Mucosa of gallbladder (tissue), 1 donor: ENCODE data around the gene RNU2-63P. TPM values are rescaled to one million over a fixed set of nuclear protein-coding genes. Genes with fewer than 3 reads are reported as not detected.
"Not testable (repeated sequence)": the region's sequence is repeated elsewhere in the genome, so short reads cannot be mapped to it uniquely, and the experiment has no call there.

Source experiments
- DNase-seq: peaks from one replicate; pipeline ENCODE4 v3.0.0-alpha.2; 2020; ENCODE audit warnings: low spot score
- total RNA-seq: library from RNA; stranded (reverse); gene quantifications from one replicate; pipeline ENCODE4 v1.2.1, GENCODE V29; 2021
- donor health status: DM: no; HTN: no; CAD: no.

Gene RNU2-63P
- total RNA-seq, 1 donor from 2014 or later: not detected

- DNase-seq: no peak
Measured at GRCh38 chr2:88028931-88029330, 12.6 kb upstream of the RNU2-63P start.

DNA sequence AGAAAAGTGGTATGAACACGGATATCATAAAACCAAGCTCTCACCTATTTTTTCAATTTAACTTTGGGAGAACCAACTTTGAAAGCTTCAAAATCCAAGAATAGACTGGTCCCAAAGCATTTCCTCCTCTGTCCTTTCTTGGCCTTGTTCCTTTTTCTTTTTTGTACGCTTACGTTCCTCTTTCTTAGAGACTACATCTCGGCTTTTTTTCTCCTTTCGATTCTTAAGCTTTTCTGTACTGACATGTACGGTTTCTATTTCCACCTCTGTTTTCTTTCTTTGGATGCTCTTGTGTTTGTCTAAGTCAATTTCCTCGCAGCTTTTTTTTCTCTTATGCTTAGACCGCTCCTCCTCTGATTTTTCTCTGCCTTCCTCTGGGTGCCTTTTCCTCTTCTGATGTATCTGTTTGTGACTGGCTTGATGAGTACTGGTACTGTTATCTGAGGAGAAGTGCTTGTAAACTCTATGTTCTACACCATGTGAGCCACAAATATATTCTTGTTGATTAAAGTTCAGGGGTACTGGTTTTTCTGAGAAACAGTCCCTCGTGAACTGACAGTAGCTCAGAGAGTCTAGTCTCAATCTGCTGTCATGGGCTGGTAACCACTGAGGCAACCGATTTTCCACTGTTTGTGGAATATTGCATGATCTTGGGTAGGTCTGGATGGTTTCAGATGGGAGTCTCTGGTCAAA is 11.5 kb upstream of the RNU2-63P start:
- no peak for DNase-seq

GRCh38 chr2:88024509-88024908 is 8.2 kb upstream of the RNU2-63P start:
- no peak for DNase-seq

GRCh38 chr2:88022669-88022921 is 6.2 kb upstream of the RNU2-63P start:
- DNase-seq: no peak

DNA sequence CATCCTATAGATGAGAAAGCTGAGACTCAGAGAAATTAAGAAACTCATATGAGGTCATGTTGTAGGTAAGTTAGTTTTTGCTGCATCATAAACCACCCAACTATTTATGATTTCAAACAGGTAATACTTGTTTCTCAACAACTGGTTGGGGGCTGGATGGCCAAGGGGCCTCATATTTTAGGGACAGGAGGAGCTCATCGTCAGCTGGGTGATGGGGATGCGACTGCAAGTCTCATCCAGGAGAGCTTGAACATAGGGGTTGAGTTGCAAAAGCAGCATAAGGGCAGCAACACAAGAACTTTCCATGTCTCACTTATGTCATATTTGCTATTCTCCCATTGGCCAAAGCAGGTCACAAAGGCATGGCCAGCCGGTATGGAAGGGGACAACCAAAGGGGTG is 3.6 kb upstream of the RNU2-63P start:
- DNase-seq: no peak

DNA sequence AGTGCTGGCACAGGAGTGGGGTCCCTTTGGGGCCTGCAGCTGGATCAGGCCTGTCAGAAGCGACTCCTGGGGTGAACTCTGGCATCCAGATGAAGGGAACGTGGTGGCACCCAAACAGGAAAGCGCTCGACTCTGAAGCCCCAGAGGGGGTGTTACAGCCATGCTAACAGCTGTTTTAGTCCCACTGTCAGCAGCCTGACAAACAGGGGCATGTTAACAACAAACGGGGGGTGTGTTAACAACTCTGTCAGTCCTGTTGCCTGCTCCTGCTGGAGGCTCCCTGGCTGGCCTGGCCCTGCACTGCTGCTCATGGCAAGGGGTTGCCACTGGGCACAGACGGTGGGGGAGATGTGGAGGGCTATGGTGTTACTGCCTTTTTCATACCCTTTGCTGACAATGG is 2.6 kb upstream of the RNU2-63P start:
- DNase-seq: no peak

DNA sequence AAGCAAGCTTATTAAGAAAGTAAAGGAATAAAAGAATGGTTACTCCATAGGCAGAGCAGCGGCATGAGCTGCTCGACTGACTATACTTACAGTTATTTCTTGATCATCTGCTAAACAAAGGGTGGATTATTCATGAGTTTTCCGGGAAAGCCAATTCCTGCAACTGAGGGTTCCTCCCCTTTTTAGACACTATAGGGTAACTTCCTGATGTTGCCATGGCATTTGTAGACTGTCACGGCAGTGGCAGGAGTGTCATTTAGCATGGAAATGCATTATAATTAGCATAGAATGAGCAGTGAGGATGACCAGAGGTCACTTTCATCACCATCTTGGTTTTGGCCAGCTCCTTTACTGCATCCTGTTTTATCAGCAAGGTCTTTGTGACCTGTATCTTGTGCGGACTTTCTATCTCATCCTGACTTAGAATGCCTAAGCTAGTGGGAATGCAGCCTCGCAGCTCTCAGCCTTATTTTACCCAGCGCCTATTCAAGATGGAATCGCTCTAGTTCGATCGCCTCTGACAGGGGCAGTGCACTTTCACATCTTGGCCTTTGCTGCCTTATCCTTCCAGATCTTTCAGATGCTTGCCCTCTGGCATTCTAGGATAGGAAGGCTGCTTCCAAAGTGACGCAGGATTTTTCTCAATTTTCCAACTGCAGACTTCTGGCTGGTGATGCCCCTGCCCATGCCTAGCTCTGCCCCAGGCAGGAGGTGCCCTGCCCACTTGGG is 1.9 kb upstream of the RNU2-63P start:
- not testable (repeated sequence) for DNase-seq

- DNase-seq: not testable (repeated sequence)
Measured at GRCh38 chr2:88017780-88018038, 1.4 kb upstream of the RNU2-63P start.

DNA sequence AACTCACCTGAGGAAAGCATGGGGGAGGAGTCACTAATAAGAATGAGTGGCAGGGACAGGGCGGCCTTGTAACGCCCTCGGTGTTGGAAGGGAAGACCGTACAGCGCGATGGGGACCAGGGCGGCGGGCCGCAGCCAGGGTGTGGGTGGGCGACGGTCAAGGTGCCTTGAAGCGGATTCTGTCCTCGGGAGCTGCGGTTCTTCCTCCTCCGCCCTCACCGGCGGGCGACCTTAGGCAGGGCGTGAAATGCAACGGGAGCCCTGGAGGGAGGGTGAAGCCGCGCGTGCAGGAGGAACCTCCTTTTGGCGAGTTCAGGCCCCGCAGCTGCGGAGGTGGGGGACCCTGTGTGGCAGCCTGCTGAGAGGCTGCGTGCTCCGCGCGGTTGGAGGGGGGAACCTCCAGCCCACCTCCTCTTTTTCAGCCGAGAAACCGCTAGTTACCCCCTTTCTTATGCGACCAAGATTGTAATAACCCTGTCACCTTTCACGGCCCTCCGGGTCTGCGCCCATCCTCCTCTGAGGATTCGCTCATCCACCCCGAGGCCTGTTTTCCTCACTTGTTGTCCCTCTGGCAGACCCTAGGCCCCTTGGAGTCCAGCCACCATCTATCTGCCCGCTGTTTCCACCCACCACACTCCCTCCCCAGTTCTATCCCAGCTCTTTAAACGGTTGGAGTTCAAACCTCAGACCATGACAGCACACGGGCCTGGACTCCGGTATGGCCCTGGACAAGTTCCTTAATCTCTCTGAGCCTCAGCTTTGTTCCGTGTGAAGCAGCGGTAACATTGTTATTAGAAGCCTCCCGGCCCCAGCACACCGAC is 823 bp upstream of the RNU2-63P start:
- DNase-seq: peak; percentile 23

DNA sequence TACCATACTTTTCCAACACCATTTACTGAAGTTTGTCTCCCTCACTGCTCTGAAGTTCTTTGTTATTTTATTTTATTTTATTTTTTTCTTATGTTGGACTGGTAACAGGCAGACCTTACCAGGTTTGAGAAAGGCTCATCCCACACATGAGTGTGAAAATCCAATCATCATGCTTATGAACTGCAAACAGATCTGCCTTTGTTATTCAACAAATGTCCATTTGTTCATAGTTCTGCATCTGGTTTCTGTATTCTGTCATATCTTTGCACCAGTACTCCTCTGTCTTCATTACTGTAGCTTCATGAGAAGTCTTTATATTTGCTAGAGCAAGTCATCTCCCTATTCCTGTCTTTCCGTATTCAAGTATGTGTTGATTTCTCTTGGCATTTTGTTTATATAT is 5.3 kb downstream of the RNU2-63P start:
- no peak for DNase-seq

DNA sequence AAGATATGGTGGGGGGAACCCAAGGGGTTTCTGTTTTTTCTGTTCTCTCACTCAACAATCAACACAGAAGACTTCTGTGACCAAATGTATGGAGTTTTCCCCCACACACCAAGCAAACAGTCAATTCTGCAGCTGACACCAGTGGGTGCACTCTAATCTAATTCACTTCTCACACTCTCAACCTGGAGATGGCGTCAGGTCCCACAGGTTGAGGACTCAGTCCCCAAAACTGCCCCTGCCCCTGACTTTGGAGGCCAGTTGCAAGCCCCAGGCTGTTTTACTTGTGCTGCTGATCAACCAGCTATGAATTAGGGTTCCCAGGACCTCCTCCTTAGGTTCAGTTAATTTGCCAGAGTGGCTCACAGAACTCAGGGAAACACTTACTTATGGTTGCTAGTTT is 6.2 kb downstream of the RNU2-63P start:
- DNase-seq: no peak

DNA sequence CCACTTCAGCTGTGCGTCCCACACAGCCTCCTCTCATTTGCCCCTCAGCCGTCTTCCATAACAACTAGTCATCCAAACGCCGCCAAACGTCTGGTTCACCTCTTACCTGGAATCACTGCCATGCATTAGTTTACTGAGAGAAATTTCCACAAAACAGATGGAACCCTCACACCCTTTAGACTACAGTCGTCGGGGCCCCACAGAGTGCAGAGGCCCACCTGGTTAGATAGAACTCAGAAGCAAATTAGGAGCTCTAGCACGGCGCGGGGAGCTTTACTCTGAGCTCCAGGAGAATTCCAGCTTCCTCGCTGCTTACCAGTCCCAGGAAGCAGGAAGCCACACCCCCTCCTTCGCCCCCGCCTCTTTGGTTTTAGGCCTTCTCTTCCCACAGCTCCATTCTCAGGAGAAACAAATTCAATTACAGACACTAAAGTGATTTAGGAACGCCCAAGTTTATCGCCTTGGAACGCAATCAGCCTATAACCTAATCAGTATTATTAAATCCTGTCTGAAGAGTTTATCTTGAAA is 9.4 kb downstream of the RNU2-63P start:
- DNase-seq: no peak

DNA sequence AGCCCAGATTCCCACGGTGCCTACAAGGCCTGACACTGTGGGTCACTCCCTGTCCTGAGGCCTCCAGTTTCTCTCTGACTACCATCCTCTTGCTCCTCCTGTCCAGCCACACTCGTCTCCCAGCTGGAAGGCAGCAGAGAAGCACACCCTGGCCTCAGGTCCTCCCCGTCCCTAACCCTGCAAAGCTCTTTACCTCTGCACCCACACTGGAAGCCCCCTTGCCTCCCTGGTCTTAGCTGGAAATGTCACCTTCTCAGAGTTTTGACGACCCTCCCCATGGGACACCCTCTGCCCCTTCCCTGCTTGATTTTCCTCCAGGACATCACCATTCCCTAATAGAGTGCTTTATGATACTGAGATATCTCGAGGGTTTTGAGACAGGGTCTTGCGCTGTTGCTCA is 10.6 kb downstream of the RNU2-63P start:
- no peak for DNase-seq

- no peak for DNase-seq
Measured at GRCh38 chr2:88003074-88003755, 13.1 kb downstream of the RNU2-63P start.

- no peak for DNase-seq
Measured at GRCh38 chr2:88002359-88002707, 14.0 kb downstream of the RNU2-63P start.

DNA sequence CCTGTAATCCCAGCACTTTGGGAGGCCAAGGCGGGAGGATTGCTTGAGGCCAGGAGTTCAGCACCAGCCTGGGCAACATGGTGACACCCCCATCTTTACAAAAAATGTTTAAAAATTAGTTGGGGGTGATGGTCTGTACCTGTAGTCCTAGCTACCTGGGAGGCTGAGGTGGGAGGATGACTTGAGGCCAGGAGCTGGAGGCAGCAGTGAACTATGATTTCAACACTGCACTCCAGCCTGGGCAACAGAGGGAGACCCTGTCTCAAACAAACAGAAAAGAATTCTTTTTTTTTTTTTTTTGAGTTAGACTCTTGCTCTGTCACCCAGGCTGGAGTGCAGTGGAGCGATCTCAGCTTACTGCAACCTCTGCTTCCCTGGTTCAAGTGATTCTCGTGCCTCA is 15.9 kb downstream of the RNU2-63P start:
- DNase-seq: not testable (repeated sequence)

DNA sequence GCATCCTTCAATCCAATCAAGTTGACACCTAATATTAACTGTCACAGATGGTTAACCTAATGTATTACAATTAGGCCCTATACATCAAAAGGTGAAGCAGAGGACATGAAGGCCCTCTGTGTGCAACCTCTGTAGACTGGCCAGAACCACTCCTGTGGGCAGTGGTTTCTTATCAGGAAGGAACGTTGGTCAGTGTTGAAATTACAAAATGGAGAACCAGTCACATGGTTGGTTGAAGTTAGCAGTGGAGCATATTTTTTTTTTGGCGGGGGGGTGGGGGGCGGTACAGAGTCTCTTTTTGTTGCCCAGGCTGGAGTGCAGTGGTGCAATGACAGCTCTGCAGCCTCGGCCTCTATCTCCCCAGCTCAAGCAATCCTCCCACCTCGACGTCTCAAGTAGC is 19.8 kb downstream of the RNU2-63P start:
- DNase-seq: no peak

GRCh38 chr2:87995756-87996155 is 20.6 kb downstream of the RNU2-63P start:
- DNase-seq: no peak

GRCh38 chr2:87994304-87994850 is 22.0 kb downstream of the RNU2-63P start:
- DNase-seq: not testable (repeated sequence)

DNA sequence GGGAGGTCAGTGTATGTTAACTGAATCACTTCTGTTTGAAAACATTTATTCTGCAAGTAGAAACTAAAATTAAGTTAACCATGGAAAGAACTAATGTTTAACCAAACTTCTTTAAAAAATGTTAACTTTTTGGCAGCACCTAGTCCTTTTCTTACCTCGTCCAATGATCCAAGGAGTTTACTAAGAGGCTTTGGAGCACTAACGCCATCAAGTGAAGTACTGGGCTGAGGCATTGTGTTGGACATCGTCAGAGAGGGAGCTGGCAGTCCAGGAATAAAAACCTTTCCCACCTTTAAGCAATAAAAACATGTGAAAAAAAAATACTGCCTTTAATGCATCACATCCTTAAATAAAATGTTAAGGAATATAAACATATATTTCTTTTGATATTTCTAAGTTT is 23.8 kb downstream of the RNU2-63P start:
- not testable (repeated sequence) for DNase-seq

- not testable (repeated sequence) for DNase-seq
Measured at GRCh38 chr2:87987473-87987872, 28.9 kb downstream of the RNU2-63P start.

DNA sequence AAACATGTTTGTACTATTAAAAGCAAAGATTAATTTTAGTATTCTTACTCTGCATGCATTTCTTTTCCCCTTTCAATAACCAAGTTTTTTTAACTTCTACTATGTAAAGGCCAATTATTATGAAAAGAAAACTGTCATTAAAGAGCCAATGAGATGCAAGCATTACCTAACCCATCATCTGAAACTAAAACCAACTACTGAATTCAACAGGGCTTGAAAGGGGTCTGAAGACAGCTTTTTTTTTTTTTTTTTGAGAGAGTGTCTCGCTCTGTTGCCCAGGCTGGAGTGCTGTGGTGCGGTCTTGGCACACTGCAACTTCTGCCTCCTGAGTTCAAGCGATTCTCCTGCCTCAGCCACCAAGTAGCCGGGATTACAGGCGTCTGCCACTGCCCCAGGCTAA is 30.4 kb downstream of the RNU2-63P start:
- not testable (repeated sequence) for DNase-seq
